Psoas muscle (tissue), 8 donors: ENCODE results near the gene WDR91. TPM values are rescaled to one million over a fixed set of nuclear protein-coding genes. Genes with fewer than 3 reads are reported as not detected.

Source experiments
- ATAC-seq, 4 donors: fragments of 200-7000 bp; cut with Tn5 transposase; one replicate each; pipeline ENCODE4 v1.9.1; 2020; ENCODE audit warnings: moderate library complexity in 3 of 4, mild to moderate bottlenecking in 2 of 4
- DNase-seq, 2 donors: peaks; one replicate each; pipeline ENCODE4 v3.0.0-alpha.2; 2020
- H3K27ac ChIP-seq: fragments of 200-600 bp; one replicate; pipeline ENCODE4 v1.8.0; 2022
- H3K27me3 ChIP-seq, 3 donors: fragments of 200-600 bp in 1 of 3; one replicate each; pipeline versions ENCODE4 v1.6.1 to v1.8.0; 2013 to 2022; ENCODE audit warnings: low read length in 2 of 3, mild to moderate bottlenecking in 2 of 3, moderate library complexity in 1 of 3; ENCODE audit not compliant: insufficient read depth in 3 of 3
- H3K36me3 ChIP-seq, 2 donors: fragments of 200-600 bp in 1 of 2; one replicate each; pipeline versions ENCODE4 v1.6.1 to v1.8.0; 2013 to 2022; ENCODE audit warnings: low read depth in 1 of 2, mild to moderate bottlenecking in 1 of 2, moderate library complexity in 1 of 2; ENCODE audit not compliant: insufficient read depth in 1 of 2
- H3K4me1 ChIP-seq: fragments of 200-600 bp; one replicate; pipeline ENCODE4 v1.8.0; 2022
- H3K4me3 ChIP-seq: fragments of 200-600 bp; one replicate; pipeline ENCODE4 v1.8.0; 2022; ENCODE audit warnings: mild to moderate bottlenecking
- H3K9me3 ChIP-seq: fragments of 200-600 bp; one replicate; pipeline ENCODE4 v1.8.0; 2022
- WGBS, 3 donors: extraction: QIAGEN DNeasy Blood & Tissue Kit; methylation state at CpG; one replicate each; pipeline versions ENCODE4 v1.1.6 to v1.1.7; 2013; 5-methylcytosine and 5-hydroxymethylcytosine counted together
- intact Hi-C, 2 donors: fragments of 100-400 bp; cut with DNase I; formaldehyde crosslinking; loops; one replicate each; pipeline versions ENCODE4 v1.11.0 to v1.14.2; 2022
- polyA plus RNA-seq, 3 donors: library from polyadenylated mRNA; stranded (reverse); fragments of 200-250 nt; gene quantifications; one replicate each; pipeline ENCODE4 v1.2.3, GENCODE V29; 2013
- total RNA-seq, 4 donors: library from RNA; stranded (reverse); fragmentation: NEBNext Ultra II Directional in 2 of 4; extraction: Animal tissue kit (Norgen Biotek cat#: 25700) in 2 of 4; gene quantifications; one replicate each; pipeline versions ENCODE4 v1.2.1 to v1.2.4, GENCODE V29; 2021 to 2023
- TF ChIP-seq, protein P1 (sequence below): fragments of 200-600 bp; IDR thresholded peaks from one replicate; pipeline ENCODE4 v1.8.0; 2022; ENCODE audit warnings: antibody characterized with exemption
- donor health status: healthy with polysubstance abuse.
- donor health status: DM: no; HTN: no; CAD: no; lungs with moderate emphysema.
- donor health status: Bipolar disorder and iron deficiency.
- donor health status: healthy.
- donor health status: DM: yes; HTN: yes; CAD: no.
- donor health status: DM: no; HTN: no; CAD: no.
- donor health status: DM: no; HTN: no; CAD: no.
- donor health status: DM: yes; HTN: yes; CAD: no.

The WDR91 gene
- total and polyA plus RNA-seq, 7 donors: 2.7 to 23.6 (median 4.8) TPM

DNA sequence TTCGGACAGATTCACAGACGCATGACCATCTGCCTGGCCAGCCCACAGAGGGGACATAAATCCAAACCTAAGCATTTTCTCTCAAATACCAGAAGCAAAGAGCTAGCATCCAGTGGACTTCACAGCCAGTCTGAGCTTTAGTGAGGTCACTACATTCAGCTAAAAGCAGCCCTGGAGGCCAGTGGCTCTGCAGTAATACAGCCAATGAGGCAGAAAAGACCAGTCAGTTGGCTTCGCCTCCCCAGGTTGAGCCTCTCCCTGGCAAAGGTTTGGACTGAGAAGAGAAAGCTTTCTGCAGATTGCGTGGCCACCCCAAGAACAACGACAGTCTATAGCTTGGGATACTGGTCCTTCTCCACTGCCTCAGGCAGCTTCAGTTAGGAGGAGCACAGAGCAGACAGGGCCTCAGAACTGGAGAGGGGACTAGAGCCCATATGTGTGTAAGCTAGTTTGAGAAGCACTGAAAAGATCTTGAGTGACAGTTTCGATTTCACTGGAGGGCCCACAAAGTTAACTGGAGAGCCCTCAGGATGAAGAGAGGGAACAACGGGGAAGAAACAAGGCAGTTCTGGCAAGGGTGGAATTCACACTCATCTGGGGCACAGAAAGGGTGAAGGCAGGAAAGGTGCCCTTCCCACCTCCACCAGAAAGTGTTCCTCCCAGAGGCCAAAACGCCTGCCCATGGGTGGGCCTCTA lies 3.8 kb downstream of the WDR91 start:
- Histone ChIP-seq H3K27me3 (no peaks in the 10 kb centered on the region), H3K4me1 (peaks cover 12% of the 10 kb centered on the region), H3K9me3 (no peaks in the 10 kb centered on the region), H3K36me3 (peaks cover 0 to 44% of the 10 kb centered on the region in 2 donors), H3K27ac (no peak overlapping the region), H3K4me3 (no peak overlapping the region)
- no peak for ATAC-seq
- intact Hi-C loops: no loop called here
- TF ChIP-seq, protein P1, sequence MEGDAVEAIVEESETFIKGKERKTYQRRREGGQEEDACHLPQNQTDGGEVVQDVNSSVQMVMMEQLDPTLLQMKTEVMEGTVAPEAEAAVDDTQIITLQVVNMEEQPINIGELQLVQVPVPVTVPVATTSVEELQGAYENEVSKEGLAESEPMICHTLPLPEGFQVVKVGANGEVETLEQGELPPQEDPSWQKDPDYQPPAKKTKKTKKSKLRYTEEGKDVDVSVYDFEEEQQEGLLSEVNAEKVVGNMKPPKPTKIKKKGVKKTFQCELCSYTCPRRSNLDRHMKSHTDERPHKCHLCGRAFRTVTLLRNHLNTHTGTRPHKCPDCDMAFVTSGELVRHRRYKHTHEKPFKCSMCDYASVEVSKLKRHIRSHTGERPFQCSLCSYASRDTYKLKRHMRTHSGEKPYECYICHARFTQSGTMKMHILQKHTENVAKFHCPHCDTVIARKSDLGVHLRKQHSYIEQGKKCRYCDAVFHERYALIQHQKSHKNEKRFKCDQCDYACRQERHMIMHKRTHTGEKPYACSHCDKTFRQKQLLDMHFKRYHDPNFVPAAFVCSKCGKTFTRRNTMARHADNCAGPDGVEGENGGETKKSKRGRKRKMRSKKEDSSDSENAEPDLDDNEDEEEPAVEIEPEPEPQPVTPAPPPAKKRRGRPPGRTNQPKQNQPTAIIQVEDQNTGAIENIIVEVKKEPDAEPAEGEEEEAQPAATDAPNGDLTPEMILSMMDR: no peak
- no peak for DNase-seq
- 91 to 93% (median 92%) methylated on average over 8 of the region's 8 CpGs for WGBS, 3 donors

DNA sequence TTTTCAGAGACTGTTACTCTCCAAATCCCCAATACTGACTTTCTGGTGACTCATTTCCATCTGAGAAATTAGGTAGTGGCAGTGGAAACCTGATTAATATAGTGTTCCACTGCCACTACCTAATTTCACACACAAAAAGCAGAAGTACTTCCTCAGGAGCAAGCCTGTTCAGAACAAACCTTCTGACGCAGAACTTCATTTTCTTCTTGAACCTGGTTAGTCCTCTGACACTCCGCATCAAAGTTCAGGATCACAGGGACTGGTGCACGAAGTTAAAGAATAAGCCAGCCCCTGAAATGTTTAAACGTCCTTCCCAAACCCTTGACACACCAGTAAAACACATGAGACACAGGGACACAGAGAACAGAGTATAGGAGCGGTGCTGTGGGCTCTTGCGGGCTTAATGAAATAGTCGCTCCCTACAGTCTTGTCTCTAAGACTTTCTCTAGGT lies 4.4 kb downstream of the WDR91 start:
- intact Hi-C loops: no loop called here

DNA sequence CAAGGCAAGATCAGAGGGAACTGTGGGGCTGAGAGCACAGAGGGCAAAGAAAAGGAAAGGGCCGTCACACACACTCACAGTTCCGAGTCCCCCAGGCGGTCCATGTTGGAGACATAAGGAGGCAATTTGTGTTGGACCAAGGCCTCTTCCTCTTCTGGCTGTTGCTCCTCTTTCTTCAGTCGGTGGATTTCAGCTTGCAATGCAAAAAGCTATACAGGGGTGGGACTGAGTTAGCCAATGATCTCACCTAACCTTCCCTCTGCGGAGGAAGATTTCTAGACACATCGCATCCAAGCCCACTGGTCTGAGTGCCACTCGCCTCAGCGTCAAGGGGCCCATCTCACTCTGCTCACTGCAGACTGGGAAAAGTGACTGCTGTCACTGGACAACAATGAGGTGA lies 5.5 kb downstream of the WDR91 start:
- DNase-seq (no peak), ATAC-seq (no peak)
- H3K9me3 ChIP-seq: no peaks in the 10 kb centered on the region
- H3K4me3 ChIP-seq: no peak overlapping the region
- intact Hi-C loops: no loop called here
- H3K27ac ChIP-seq: no peak overlapping the region
- TF ChIP-seq, protein P1: no peak
- H3K27me3 ChIP-seq: no peaks in the 10 kb centered on the region
- H3K4me1 ChIP-seq: peaks cover 15% of the 10 kb centered on the region
- WGBS, 3 donors: 94 to 97% (median 96%) methylated on average over 8 of the region's 8 CpGs
- peaks cover 0 to 61% of the 10 kb centered on the region in 2 donors for H3K36me3 ChIP-seq

More for the DNA sequence above, 4.4 kb downstream of the WDR91 start:
- ATAC-seq: no peak
- Histone ChIP-seq H3K9me3 (no peaks in the 10 kb centered on the region), H3K4me3 (no peak overlapping the region), H3K4me1 (peaks cover 12% of the 10 kb centered on the region), H3K27me3 (no peaks in the 10 kb centered on the region), H3K27ac (no peak overlapping the region), H3K36me3 (peaks cover 0 to 50% of the 10 kb centered on the region in 2 donors)
- TF ChIP-seq, protein P1: no peak
- DNase-seq: no peak
- WGBS, 3 donors: 88 to 92% (median 89%) methylated on average over 7 of the region's 7 CpGs

DNA sequence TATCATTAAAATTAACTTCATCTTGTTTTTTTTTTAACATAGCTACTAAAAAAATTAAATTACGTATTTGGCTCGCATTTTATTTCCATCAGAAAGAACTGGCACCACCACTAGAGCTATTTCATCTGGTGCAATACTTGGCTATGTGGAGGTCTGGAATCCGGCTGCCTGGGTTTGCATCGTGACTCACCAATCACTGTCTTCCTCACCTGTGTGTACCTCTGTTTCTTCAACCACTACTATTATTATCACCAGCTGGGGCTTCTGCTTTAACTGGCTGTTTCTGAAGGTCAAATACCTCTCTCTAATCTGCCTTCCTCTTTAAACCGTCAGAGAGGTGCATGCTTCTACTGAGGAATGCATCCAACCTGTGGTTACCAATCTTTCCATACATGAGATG lies 6.5 kb downstream of the WDR91 start:
- Histone ChIP-seq H3K27ac (no peak overlapping the region), H3K36me3 (peaks cover 0 to 70% of the 10 kb centered on the region in 2 donors), H3K9me3 (no peaks in the 10 kb centered on the region), H3K27me3 (no peaks in the 10 kb centered on the region), H3K4me1 (peaks cover 12% of the 10 kb centered on the region), H3K4me3 (no peak overlapping the region)
- TF ChIP-seq, protein P1: no peak
- ATAC-seq (peak in 3 of 4 donors; percentile 28 to 80 (median 72)), DNase-seq (no peak)
- intact Hi-C loops: no loop called here
- WGBS, 3 donors: 73 to 83% (median 79%) methylated on average over 5 of the region's 5 CpGs
